HFF-Myc (cell line): Measurements from ENCODE around the gene COQ8A.
"Not testable (repeated sequence)": the region's sequence is repeated elsewhere in the genome, so short reads cannot be mapped to it uniquely, and the experiment has no call there.

Source experiments
- DNase-seq: peaks from one replicate; pipeline ENCODE4 v3.0.0-alpha.2; 2011; ENCODE audit warnings: low read depth; ENCODE audit errors: extremely low read depth
- H3K4me3 ChIP-seq: replicated peaks from 2 replicates; pipeline ENCODE4 v1.5.1; 2011; ENCODE audit warnings: low read depth, mild to moderate bottlenecking, control low read depth, low read length
- TF ChIP-seq, protein P1 (sequence below): IDR thresholded peaks from 2 replicates; pipeline ENCODE4 v1.5.1; 2012; ENCODE audit warnings: mild to moderate bottlenecking, low read depth, low read length, control low read depth; ENCODE audit errors: missing control alignments

COQ8A gene

GRCh38 chr1:226995365-226996332 is 55.6 kb downstream of the COQ8A start:
- TF ChIP-seq, protein P1, sequence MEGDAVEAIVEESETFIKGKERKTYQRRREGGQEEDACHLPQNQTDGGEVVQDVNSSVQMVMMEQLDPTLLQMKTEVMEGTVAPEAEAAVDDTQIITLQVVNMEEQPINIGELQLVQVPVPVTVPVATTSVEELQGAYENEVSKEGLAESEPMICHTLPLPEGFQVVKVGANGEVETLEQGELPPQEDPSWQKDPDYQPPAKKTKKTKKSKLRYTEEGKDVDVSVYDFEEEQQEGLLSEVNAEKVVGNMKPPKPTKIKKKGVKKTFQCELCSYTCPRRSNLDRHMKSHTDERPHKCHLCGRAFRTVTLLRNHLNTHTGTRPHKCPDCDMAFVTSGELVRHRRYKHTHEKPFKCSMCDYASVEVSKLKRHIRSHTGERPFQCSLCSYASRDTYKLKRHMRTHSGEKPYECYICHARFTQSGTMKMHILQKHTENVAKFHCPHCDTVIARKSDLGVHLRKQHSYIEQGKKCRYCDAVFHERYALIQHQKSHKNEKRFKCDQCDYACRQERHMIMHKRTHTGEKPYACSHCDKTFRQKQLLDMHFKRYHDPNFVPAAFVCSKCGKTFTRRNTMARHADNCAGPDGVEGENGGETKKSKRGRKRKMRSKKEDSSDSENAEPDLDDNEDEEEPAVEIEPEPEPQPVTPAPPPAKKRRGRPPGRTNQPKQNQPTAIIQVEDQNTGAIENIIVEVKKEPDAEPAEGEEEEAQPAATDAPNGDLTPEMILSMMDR, result no peak
- H3K4me3 ChIP-seq, result no peak overlapping the region
- no peak for DNase-seq

DNA sequence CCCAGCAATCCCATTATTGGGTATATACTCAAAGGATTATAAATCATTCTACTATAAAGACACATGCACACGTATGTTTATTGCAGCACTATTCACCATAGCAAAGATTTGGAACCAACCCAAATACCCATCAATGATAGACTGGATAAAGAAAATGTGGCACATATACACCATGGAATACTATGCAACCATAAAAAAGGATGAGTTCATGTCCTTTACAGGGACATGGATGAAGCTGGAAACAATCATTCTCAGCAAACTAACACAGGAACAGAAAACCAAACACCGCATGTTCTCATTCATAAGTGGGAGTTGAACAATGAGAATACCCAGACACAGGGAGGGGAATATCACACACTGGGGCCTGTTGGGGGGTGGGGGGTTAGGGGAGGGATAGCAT is 59.5 kb downstream of the COQ8A start:
- not testable (repeated sequence) for DNase-seq, H3K4me3 ChIP-seq

- TF ChIP-seq, protein P1, result no peak
- no peak for DNase-seq
- no peak overlapping the region for H3K4me3 ChIP-seq
These were observed 62.5 kb downstream of the COQ8A start for GRCh38 chr1:227002531-227003049.

DNA sequence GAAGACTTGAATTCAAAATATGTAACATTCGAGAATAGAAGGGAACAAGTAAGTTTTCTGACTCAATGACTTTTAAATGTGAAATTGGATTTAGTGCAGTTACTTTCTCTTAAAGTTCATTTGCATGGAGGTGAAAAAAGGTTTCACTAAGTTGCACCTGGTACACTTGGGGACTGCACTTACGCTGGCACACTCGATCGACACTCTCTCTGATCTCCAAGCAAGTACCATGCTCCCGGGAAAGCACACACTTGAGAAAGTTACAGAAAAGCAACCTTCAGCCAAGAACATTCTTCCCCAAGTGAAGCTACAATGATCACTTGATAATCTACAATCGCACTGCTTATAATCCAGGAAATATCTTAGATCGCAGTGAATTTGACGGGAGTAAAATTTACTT is 63.1 kb downstream of the COQ8A start:
- no peak for DNase-seq
- TF ChIP-seq, protein P1, result no peak
- H3K4me3 ChIP-seq, result no peak overlapping the region

GRCh38 chr1:227004796-227005195 is 64.7 kb downstream of the COQ8A start:
- TF ChIP-seq, protein P1, result no peak
- no peak for DNase-seq
- no peak overlapping the region for H3K4me3 ChIP-seq

GRCh38 chr1:227006226-227006796 is 66.2 kb downstream of the COQ8A start:
- TF ChIP-seq, protein P1, result no peak
- H3K4me3 ChIP-seq, result no peak overlapping the region
- no peak for DNase-seq

- DNase-seq, result no peak
- no peak overlapping the region for H3K4me3 ChIP-seq
- TF ChIP-seq, protein P1, result no peak
These were observed 69.8 kb downstream of the COQ8A start for GRCh38 chr1:227009937-227010336.
